HepG2 (cell line): ENCODE measurements around the gene LAMTOR3. TPM values are rescaled to one million over a fixed set of nuclear protein-coding genes. Genes with fewer than 3 reads are reported as not detected.

Source experiments
- BRD4 ChIP-seq: sonication (generic); formaldehyde crosslinking; IDR thresholded peaks from 2 replicates; pipeline ENCODE4 v1.4.0; 2020; ENCODE audit warnings: missing genetic modification reagents
- ELF3 ChIP-seq: IDR thresholded peaks from 2 replicates; pipeline ENCODE4 v1.6.1; 2016; ENCODE audit warnings: missing genetic modification reagents, missing compliant biosample characterization
- FLYWCH1 ChIP-seq: sonication (generic); formaldehyde crosslinking; IDR thresholded peaks from 2 replicates; pipeline ENCODE4 v1.8.1; 2023; ENCODE audit warnings: mild to moderate bottlenecking, missing genetic modification reagents
- GRHL1 ChIP-seq: sonication (generic); formaldehyde crosslinking; conservative IDR thresholded peaks from 2 replicates; pipeline ENCODE4 v1.8.0; 2022; ENCODE audit warnings: missing genetic modification reagents
- GTF2F1 ChIP-seq: fragments of 150-350 bp; IDR thresholded peaks from 2 replicates; pipeline ENCODE4 v1.6.1; 2014; ENCODE audit warnings: low read length
- KDM5A ChIP-seq: fragments of 200-600 bp; sonication (generic); IDR thresholded peaks from 2 replicates; pipeline ENCODE4 v1.7.0; 2018; ENCODE audit warnings: antibody characterized with exemption, mild to moderate bottlenecking, low read length, borderline replicate concordance
- MED1 ChIP-seq: sonication (generic); formaldehyde crosslinking; IDR thresholded peaks from 2 replicates; pipeline ENCODE4 v1.4.0; 2020; ENCODE audit warnings: missing genetic modification reagents
- NCOA5 ChIP-seq: sonication (generic); formaldehyde crosslinking; IDR thresholded peaks from 2 replicates; pipeline ENCODE4 v1.4.0; 2020; ENCODE audit warnings: missing genetic modification reagents
- NR2C2 ChIP-seq: sonication (generic); formaldehyde crosslinking; IDR thresholded peaks from 2 replicates; pipeline ENCODE4 v1.4.0; 2020; ENCODE audit warnings: missing genetic modification reagents, mild to moderate bottlenecking, moderate library complexity, borderline replicate concordance
- POLR2A ChIP-seq, 2 experiments: IDR thresholded peaks; 2 replicates each; pipeline ENCODE4 v1.6.1; 2011; ENCODE audit warnings: low read depth in 2 of 2, low read length in 2 of 2, mild to moderate bottlenecking in 1 of 2, moderate library complexity in 1 of 2; ENCODE audit not compliant: insufficient read depth in 1 of 2
- RAD51 ChIP-seq: fragments of 450-650 bp; IDR thresholded peaks from 2 replicates; pipeline ENCODE4 v1.6.1; 2016; ENCODE audit warnings: borderline replicate concordance
- REPIN1 ChIP-seq: sonication (generic); formaldehyde crosslinking; IDR thresholded peaks from 2 replicates; pipeline ENCODE4 v1.8.0; 2022; ENCODE audit warnings: missing genetic modification reagents, low read depth, mild to moderate bottlenecking, borderline replicate concordance
- SAP130 ChIP-seq: IDR thresholded peaks from 2 replicates; pipeline ENCODE4 v1.6.1; 2016; ENCODE audit warnings: low read depth
- SIX1 ChIP-seq: sonication (generic); formaldehyde crosslinking; IDR thresholded peaks from 2 replicates; pipeline ENCODE4 v1.4.0; 2020; ENCODE audit warnings: missing genetic modification reagents, borderline replicate concordance
- THAP8 ChIP-seq: sonication (generic); formaldehyde crosslinking; IDR thresholded peaks from 2 replicates; pipeline ENCODE4 v1.5.1; 2020; ENCODE audit warnings: missing genetic modification reagents, mild to moderate bottlenecking, borderline replicate concordance
- ZBTB10 ChIP-seq: sonication (generic); formaldehyde crosslinking; IDR thresholded peaks from 2 replicates; pipeline ENCODE4 v1.4.0; 2020; ENCODE audit warnings: missing genetic modification reagents, borderline replicate concordance
- ZBTB20 ChIP-seq: sonication (generic); formaldehyde crosslinking; IDR thresholded peaks from 2 replicates; pipeline ENCODE4 v1.8.1; 2023; ENCODE audit warnings: missing genetic modification reagents, low read depth, mild to moderate bottlenecking, borderline replicate concordance
- ZFP36L1 ChIP-seq: sonication (generic); formaldehyde crosslinking; IDR thresholded peaks from 2 replicates; pipeline ENCODE4 v1.8.0; 2022; ENCODE audit warnings: mild to moderate bottlenecking, missing genetic modification reagents, moderate library complexity
- ZNF367 ChIP-seq: sonication (generic); formaldehyde crosslinking; IDR thresholded peaks from 2 replicates; pipeline ENCODE4 v1.4.0; 2020; ENCODE audit warnings: missing genetic modification reagents, borderline replicate concordance
- ZNF44 ChIP-seq: sonication (generic); formaldehyde crosslinking; IDR thresholded peaks from 2 replicates; pipeline ENCODE4 v1.5.1; 2020; ENCODE audit warnings: mild to moderate bottlenecking, missing genetic modification reagents
- ZNF513 ChIP-seq: sonication (generic); formaldehyde crosslinking; conservative IDR thresholded peaks from 2 replicates; pipeline ENCODE4 v1.5.0; 2020; ENCODE audit warnings: missing genetic modification reagents
- ZNF713 ChIP-seq: sonication (generic); formaldehyde crosslinking; IDR thresholded peaks from 2 replicates; pipeline ENCODE4 v1.4.0; 2020; ENCODE audit warnings: mild to moderate bottlenecking, missing genetic modification reagents
- ZNF839 ChIP-seq: sonication (generic); formaldehyde crosslinking; IDR thresholded peaks from 2 replicates; pipeline ENCODE4 v1.4.0; 2020; ENCODE audit warnings: missing genetic modification reagents, mild to moderate bottlenecking, borderline replicate concordance
- ZSCAN12 ChIP-seq: sonication (generic); formaldehyde crosslinking; IDR thresholded peaks from 2 replicates; pipeline ENCODE4 v1.9.0; 2021; ENCODE audit warnings: mild to moderate bottlenecking, missing genetic modification reagents
- ZSCAN22 ChIP-seq: sonication (generic); formaldehyde crosslinking; IDR thresholded peaks from 2 replicates; pipeline ENCODE4 v1.4.0; 2020; ENCODE audit warnings: mild to moderate bottlenecking, missing genetic modification reagents
- polyA plus RNA-seq, 8 experiments: library from polyadenylated mRNA; depleted of rRNA in 3 of 8; stranded (reverse) in 7 of 8; unstranded in 1 of 8; fragments of >200 nt; fragmentation: Illumina TruSeq in 4 of 8; extraction: Trizol in 4 of 8; gene quantifications; 2 replicates each; pipeline versions ENCODE4 v1.2.1 to v1.2.3, GENCODE V29; 2011 to 2016; ENCODE audit warnings: low read depth in 4 of 8, missing spikeins in 1 of 8, mixed read lengths in 1 of 8; ENCODE audit not compliant: insufficient read depth in 1 of 8
- total RNA-seq, 5 experiments: library from RNA; depleted of rRNA; stranded (reverse); fragments of >200 nt; fragmentation: Illumina TruSeq; extraction: Trizol; gene quantifications; 2 replicates each; pipeline ENCODE4 v1.2.3, GENCODE V29; 2016; ENCODE audit warnings: low read depth in 1 of 5

Gene LAMTOR3
- total and polyA plus RNA-seq, 2 of the 13 experiments (the other 11 are each of a cell fraction or from before 2014, with no cell fraction given) = 47.6 to 49.1 TPM

- TF ChIP-seq ELF3 (CRISPR knock-in tag) (peak; percentile 76), NCOA5 (no peak), RAD51 (no peak), THAP8 (no peak), GTF2F1 (no peak), ZNF513 (no peak), GRHL1 (CRISPR knock-in tag) (no peak), BRD4 (CRISPR knock-in tag) (no peak), ZNF367 (CRISPR knock-in tag) (no peak), ZNF839 (CRISPR knock-in tag) (no peak), ZNF44 (CRISPR knock-in tag) (no peak), ZNF713 (no peak), KDM5A (peak; percentile 91), MED1 (CRISPR knock-in tag) (peak; percentile 39; the same call in 1 of the 2 replicates), FLYWCH1 (CRISPR knock-in tag) (no peak), ZFP36L1 (CRISPR knock-in tag) (no peak), SIX1 (CRISPR knock-in tag) (no peak), SAP130 (CRISPR knock-in tag) (peak; percentile 96), ZSCAN22 (CRISPR knock-in tag) (no peak), NR2C2 (CRISPR knock-in tag) (peak; percentile 98), ZBTB10 (no peak), POLR2A (IDR thresholded peaks at IDR 0.05; ENCODE audit: insufficient read depth in 1 of 2, low read depth in 2 of 2, low read length in 2 of 2) (peak; percentile 64 to 77), ZSCAN12 (CRISPR knock-in tag) (no peak), ZBTB20 (CRISPR knock-in tag) (no peak; the same call in 1 of the 2 replicates), REPIN1 (CRISPR knock-in tag) (no peak)
Measured at GRCh38 chr4:99894161-99894997, at the start of gene LAMTOR3 (continued).
